Parathyroid adenoma (tissue), 2 donors: Measurements from ENCODE around the gene TMOD3.
"Not testable (repeated sequence)": the region's sequence is repeated elsewhere in the genome, so short reads cannot be mapped to it uniquely, and the experiment has no call there.

Source experiments
- H2AFZ ChIP-seq: fragments of 300-600 bp; sonication (generic); one replicate; pipeline ENCODE4 v1.7.0; 2017; ENCODE audit warnings: antibody characterized with exemption, mild to moderate bottlenecking
- H3K27ac ChIP-seq: fragments of 300-600 bp; sonication (generic); one replicate; pipeline ENCODE4 v1.7.0; 2017
- H3K27me3 ChIP-seq: fragments of 300-600 bp; sonication (generic); one replicate; pipeline ENCODE4 v1.7.0; 2017; ENCODE audit warnings: low read length; ENCODE audit not compliant: control insufficient read depth, insufficient read depth
- H3K36me3 ChIP-seq: fragments of 300-600 bp; sonication (generic); one replicate; pipeline ENCODE4 v1.7.0; 2017; ENCODE audit warnings: low read length; ENCODE audit not compliant: control insufficient read depth, insufficient read depth
- H3K4me1 ChIP-seq: fragments of 300-600 bp; sonication (generic); one replicate; pipeline ENCODE4 v1.7.0; 2017; ENCODE audit warnings: control low read depth
- H3K4me2 ChIP-seq: fragments of 300-600 bp; sonication (generic); one replicate; pipeline ENCODE4 v1.7.0; 2017; ENCODE audit warnings: low read length
- H3K4me3 ChIP-seq: fragments of 300-600 bp; sonication (generic); one replicate; pipeline ENCODE4 v1.7.0; 2017; ENCODE audit warnings: low read depth, low read length
- H3K79me2 ChIP-seq: fragments of 300-600 bp; sonication (generic); one replicate; pipeline ENCODE4 v1.7.0; 2017; ENCODE audit warnings: control low read depth
- H3K9ac ChIP-seq: fragments of 300-600 bp; sonication (generic); one replicate; pipeline ENCODE4 v1.7.0; 2017; ENCODE audit warnings: mild to moderate bottlenecking
- H3K9me3 ChIP-seq: fragments of 300-600 bp; sonication (generic); one replicate; pipeline ENCODE4 v1.7.0; 2017; ENCODE audit warnings: low read length; ENCODE audit not compliant: control insufficient read depth
- CTCF ChIP-seq: fragments of 300-600 bp; sonication (generic); IDR thresholded peaks from one replicate; pipeline ENCODE4 v1.7.0; 2017; ENCODE audit warnings: antibody characterized with exemption, mild to moderate bottlenecking
- donor health status: primary hyperparathyroidism.

The TMOD3 gene

GRCh38 chr15:51883271-51883837, 53.9 kb downstream of the TMOD3 start:
- Histone ChIP-seq H3K27ac (no peak overlapping the region), H3K36me3 (no peaks in the 10 kb centered on the region), H3K79me2 (peaks cover 3% of the 10 kb centered on the region), H3K4me1 (no peaks in the 10 kb centered on the region), H2AFZ (no peak overlapping the region), H3K9ac (no peak overlapping the region), H3K9me3 (no peaks in the 10 kb centered on the region), H3K4me2 (no peak overlapping the region), H3K4me3 (no peak overlapping the region), H3K27me3 (no peaks in the 10 kb centered on the region)
- no peak for TF ChIP-seq CTCF

- Histone ChIP-seq H2AFZ (no peak overlapping the region), H3K79me2 (peaks cover 3% of the 10 kb centered on the region), H3K9ac (no peak overlapping the region), H3K36me3 (no peaks in the 10 kb centered on the region), H3K9me3 (no peaks in the 10 kb centered on the region), H3K4me2 (no peak overlapping the region), H3K27ac (no peak overlapping the region), H3K27me3 (no peaks in the 10 kb centered on the region), H3K4me3 (no peak overlapping the region), H3K4me1 (no peaks in the 10 kb centered on the region)
- TF ChIP-seq CTCF: no peak
These were observed 54.6 kb downstream of the TMOD3 start for GRCh38 chr15:51884041-51884440.

GRCh38 chr15:51884517-51885236, 55.2 kb downstream of the TMOD3 start:
- Histone ChIP-seq H3K36me3 (no peaks in the 10 kb centered on the region), H3K27ac (no peak overlapping the region), H3K9ac (no peak overlapping the region), H3K79me2 (peaks cover 3% of the 10 kb centered on the region), H3K4me3 (no peak overlapping the region), H3K4me1 (no peaks in the 10 kb centered on the region), H3K4me2 (no peak overlapping the region), H3K9me3 (no peaks in the 10 kb centered on the region), H3K27me3 (no peaks in the 10 kb centered on the region), H2AFZ (no peak overlapping the region)
- no peak for TF ChIP-seq CTCF

GRCh38 chr15:51885758-51886157, 56.3 kb downstream of the TMOD3 start:
- H3K36me3 ChIP-seq, H3K4me1 ChIP-seq, H3K79me2 ChIP-seq, H3K27ac ChIP-seq, H2AFZ ChIP-seq, H3K4me3 ChIP-seq, H3K27me3 ChIP-seq, H3K4me2 ChIP-seq, H3K9me3 ChIP-seq, H3K9ac ChIP-seq: not testable (repeated sequence)

GRCh38 chr15:51887887-51888592, 58.6 kb downstream of the TMOD3 start:
- Histone ChIP-seq H3K27ac (no peak overlapping the region), H3K9me3 (no peaks in the 10 kb centered on the region), H3K4me3 (no peak overlapping the region), H3K4me2 (no peak overlapping the region), H3K4me1 (no peaks in the 10 kb centered on the region), H2AFZ (no peak overlapping the region), H3K27me3 (no peaks in the 10 kb centered on the region), H3K79me2 (no peaks in the 10 kb centered on the region), H3K9ac (no peak overlapping the region), H3K36me3 (no peaks in the 10 kb centered on the region)
- no peak for TF ChIP-seq CTCF
